K562 (cell line): ENCODE data around the gene GCNT4. TPM values are rescaled to one million over a fixed set of nuclear protein-coding genes. Genes with fewer than 3 reads are reported as not detected.

Experiments
- BMI1 ChIP-seq: fragments of 150-350 bp; IDR thresholded peaks from 2 replicates; pipeline ENCODE4 v1.6.1; 2014; ENCODE audit warnings: low read length
- KLF6 ChIP-seq: fragments of 250-450 bp; sonication (Bioruptor Pico); IDR thresholded peaks from 2 replicates; pipeline ENCODE4 v1.4.0; 2020; ENCODE audit warnings: mild to moderate bottlenecking, moderate library complexity, borderline replicate concordance
- NRF1 ChIP-seq, 2 experiments: fragments of 450-650 bp; IDR thresholded peaks in 1 of 2; conservative IDR thresholded peaks in 1 of 2; 2 replicates each; pipeline ENCODE4 v1.6.1; 2014; ENCODE audit warnings: mild to moderate bottlenecking in 2 of 2
- RBBP5 ChIP-seq: fragments of 200-600 bp; sonication (generic); IDR thresholded peaks from 2 replicates; pipeline ENCODE4 v1.6.1; 2012; ENCODE audit warnings: borderline replicate concordance, mild to moderate bottlenecking, low read length, control low read depth, inconsistent platforms; ENCODE audit not compliant: insufficient read depth, poor library complexity, severe bottlenecking
- TAF15 ChIP-seq: fragments of 200-400 bp; formaldehyde crosslinking; IDR thresholded peaks from 2 replicates; pipeline ENCODE4 v1.6.1; 2017; ENCODE audit warnings: mild to moderate bottlenecking, low read depth, low read length, moderate library complexity
- TAF9B ChIP-seq: fragments of 450-650 bp; IDR thresholded peaks from 2 replicates; pipeline ENCODE4 v1.6.1; 2018; ENCODE audit warnings: mild to moderate bottlenecking; ENCODE audit not compliant: partially characterized antibody
- TCFL5 ChIP-seq: fragments of 250-450 bp; sonication (Bioruptor Pico); conservative IDR thresholded peaks from 2 replicates; pipeline ENCODE4 v1.6.1; 2021; ENCODE audit warnings: mild to moderate bottlenecking, moderate library complexity, matching md5 sums
- TEAD1 ChIP-seq, 2 experiments: fragments of 450-650 bp in 1 of 2; sonication (generic) in 1 of 2; formaldehyde crosslinking; IDR thresholded peaks; 2 replicates each; pipeline versions ENCODE4 v1.4.0 to v1.8.0; 2020 to 2022; ENCODE audit warnings: mild to moderate bottlenecking in 2 of 2, missing genetic modification reagents in 1 of 2
- ZFP1 ChIP-seq: fragments of 450-650 bp; formaldehyde crosslinking; IDR thresholded peaks from 2 replicates; pipeline ENCODE4 v1.4.0; 2020; ENCODE audit warnings: mild to moderate bottlenecking, mixed read lengths
- ZFP30 ChIP-seq: fragments of 250-450 bp; sonication (Bioruptor Pico); IDR thresholded peaks from 2 replicates; pipeline ENCODE4 v1.8.0; 2022; ENCODE audit warnings: moderate library complexity, mild to moderate bottlenecking, inconsistent platforms, borderline replicate concordance
- ZNF316 ChIP-seq: fragments of 450-650 bp; IDR thresholded peaks from 2 replicates; pipeline ENCODE4 v1.6.1; 2016
- ZNF764 ChIP-seq: fragments of 250-450 bp; sonication (Bioruptor Pico); IDR thresholded peaks from 2 replicates; pipeline ENCODE4 v1.4.0; 2020; ENCODE audit warnings: low read depth, mild to moderate bottlenecking, moderate library complexity
- polyA plus RNA-seq, 8 experiments: library from polyadenylated mRNA; depleted of rRNA in 4 of 8; stranded (reverse) in 5 of 8; unstranded in 3 of 8; fragments of >200 nt; fragmentation: Nextera tagmentation in 2 of 8; fragmentation: Illumina TruSeq in 1 of 8; extraction: Ambion mirVana in 2 of 8; extraction: Trizol in 1 of 8; gene quantifications; 2 replicates each; pipeline versions ENCODE4 v1.2.1 to v1.2.3, GENCODE V29; 2011 to 2014; ENCODE audit warnings: inconsistent platforms in 1 of 8, missing spikeins in 1 of 8
- total RNA-seq, 7 experiments: library from RNA; depleted of rRNA in 6 of 7; stranded (reverse); fragments of >200 nt in 6 of 7; fragmentation: Illumina TruSeq in 2 of 7; extraction: Trizol in 2 of 7; gene quantifications; 2 replicates each; pipeline versions ENCODE4 v1.2.1 to v1.2.3, GENCODE V29; 2011 to 2021; ENCODE audit warnings: low replicate concordance in 1 of 7
- TF ChIP-seq, protein P1 (sequence below): fragments of 450-650 bp; formaldehyde crosslinking; IDR thresholded peaks from 2 replicates; pipeline ENCODE4 v1.4.0; 2022; ENCODE audit warnings: mild to moderate bottlenecking, moderate library complexity
- TF ChIP-seq, protein P2 (sequence below): fragments of 250-450 bp; sonication (Bioruptor Pico); IDR thresholded peaks from 2 replicates; pipeline ENCODE4 v1.4.0; 2020; ENCODE audit warnings: mild to moderate bottlenecking, moderate library complexity
- TF ChIP-seq, protein P3 (sequence below): sonication (generic); formaldehyde crosslinking; IDR thresholded peaks from 2 replicates; pipeline ENCODE4 v1.5.0; 2020; ENCODE audit warnings: missing genetic modification reagents

Gene GCNT4
- total and polyA plus RNA-seq, 9 of the 15 experiments (the other 6 are each of a cell fraction or from before 2014, with no cell fraction given): 0.01 TPM; not detected in 8

DNA sequence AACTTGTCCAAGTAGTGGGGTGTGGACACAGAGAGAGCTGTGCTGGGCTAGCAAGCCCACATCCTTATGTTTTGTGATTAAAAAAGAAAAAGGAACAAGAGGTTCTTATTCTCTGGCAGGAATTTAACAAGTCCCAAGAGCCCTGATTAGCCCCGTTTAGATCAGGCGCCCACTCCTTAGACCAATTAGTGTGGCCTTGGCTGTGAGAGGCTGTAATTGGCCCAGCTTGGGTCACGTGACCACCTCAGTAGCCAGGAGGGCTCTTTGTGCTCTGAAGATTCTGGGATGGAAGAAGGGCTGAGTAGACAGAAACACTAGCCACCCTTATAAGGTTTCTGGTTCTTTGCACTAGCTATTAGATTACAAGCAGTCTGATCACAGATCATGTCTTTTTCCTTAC is 31.1 kb downstream of the GCNT4 start (continued):
- TF ChIP-seq ZNF764 (CRISPR knock-in tag) (no peak), BMI1 (no peak), KLF6 (CRISPR knock-in tag) (no peak), ZNF316 (peak; percentile 19; the same call in 1 of the 2 replicates), RBBP5 (no peak), TCFL5 (CRISPR knock-in tag) (no peak), ZFP1 (CRISPR knock-in tag) (no peak), TAF15 (no peak), TAF9B (no peak), ZFP30 (no peak), NRF1 (conservative IDR thresholded peaks at IDR 0.05 in 1 of 2, IDR thresholded peaks at IDR 0.05 in 1 of 2) (no peak), TEAD1 (CRISPR knock-in tag; IDR thresholded peaks at IDR 0.05) (no peak)
- TF ChIP-seq, protein P1, sequence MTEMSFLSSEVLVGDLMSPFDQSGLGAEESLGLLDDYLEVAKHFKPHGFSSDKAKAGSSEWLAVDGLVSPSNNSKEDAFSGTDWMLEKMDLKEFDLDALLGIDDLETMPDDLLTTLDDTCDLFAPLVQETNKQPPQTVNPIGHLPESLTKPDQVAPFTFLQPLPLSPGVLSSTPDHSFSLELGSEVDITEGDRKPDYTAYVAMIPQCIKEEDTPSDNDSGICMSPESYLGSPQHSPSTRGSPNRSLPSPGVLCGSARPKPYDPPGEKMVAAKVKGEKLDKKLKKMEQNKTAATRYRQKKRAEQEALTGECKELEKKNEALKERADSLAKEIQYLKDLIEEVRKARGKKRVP (CRISPR knock-in tag): no peak
- TF ChIP-seq, protein P2, sequence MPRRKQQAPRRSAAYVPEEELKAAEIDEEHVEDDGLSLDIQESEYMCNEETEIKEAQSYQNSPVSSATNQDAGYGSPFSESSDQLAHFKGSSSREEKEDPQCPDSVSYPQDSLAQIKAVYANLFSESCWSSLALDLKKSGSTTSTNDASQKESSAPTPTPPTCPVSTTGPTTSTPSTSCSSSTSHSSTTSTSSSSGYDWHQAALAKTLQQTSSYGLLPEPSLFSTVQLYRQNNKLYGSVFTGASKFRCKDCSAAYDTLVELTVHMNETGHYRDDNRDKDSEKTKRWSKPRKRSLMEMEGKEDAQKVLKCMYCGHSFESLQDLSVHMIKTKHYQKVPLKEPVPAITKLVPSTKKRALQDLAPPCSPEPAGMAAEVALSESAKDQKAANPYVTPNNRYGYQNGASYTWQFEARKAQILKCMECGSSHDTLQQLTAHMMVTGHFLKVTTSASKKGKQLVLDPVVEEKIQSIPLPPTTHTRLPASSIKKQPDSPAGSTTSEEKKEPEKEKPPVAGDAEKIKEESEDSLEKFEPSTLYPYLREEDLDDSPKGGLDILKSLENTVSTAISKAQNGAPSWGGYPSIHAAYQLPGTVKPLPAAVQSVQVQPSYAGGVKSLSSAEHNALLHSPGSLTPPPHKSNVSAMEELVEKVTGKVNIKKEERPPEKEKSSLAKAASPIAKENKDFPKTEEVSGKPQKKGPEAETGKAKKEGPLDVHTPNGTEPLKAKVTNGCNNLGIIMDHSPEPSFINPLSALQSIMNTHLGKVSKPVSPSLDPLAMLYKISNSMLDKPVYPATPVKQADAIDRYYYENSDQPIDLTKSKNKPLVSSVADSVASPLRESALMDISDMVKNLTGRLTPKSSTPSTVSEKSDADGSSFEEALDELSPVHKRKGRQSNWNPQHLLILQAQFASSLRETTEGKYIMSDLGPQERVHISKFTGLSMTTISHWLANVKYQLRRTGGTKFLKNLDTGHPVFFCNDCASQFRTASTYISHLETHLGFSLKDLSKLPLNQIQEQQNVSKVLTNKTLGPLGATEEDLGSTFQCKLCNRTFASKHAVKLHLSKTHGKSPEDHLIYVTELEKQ (CRISPR knock-in tag): no peak
- TF ChIP-seq, protein P3, sequence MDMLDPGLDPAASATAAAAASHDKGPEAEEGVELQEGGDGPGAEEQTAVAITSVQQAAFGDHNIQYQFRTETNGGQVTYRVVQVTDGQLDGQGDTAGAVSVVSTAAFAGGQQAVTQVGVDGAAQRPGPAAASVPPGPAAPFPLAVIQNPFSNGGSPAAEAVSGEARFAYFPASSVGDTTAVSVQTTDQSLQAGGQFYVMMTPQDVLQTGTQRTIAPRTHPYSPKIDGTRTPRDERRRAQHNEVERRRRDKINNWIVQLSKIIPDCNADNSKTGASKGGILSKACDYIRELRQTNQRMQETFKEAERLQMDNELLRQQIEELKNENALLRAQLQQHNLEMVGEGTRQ: peak; percentile 71
